ENCODE data around the gene HBA1.
"Not testable (repeated sequence)": the region's sequence is repeated elsewhere in the genome, so short reads cannot be mapped to it uniquely, and the experiment has no call there.

Gene HBA1

GRCh38 chr16:175011-175949 is 1.2 kb upstream of the HBA1 start:
- no peak for DNase-seq (ENCODE audit: low spot score)
- TF ChIP-seq, protein P1, sequence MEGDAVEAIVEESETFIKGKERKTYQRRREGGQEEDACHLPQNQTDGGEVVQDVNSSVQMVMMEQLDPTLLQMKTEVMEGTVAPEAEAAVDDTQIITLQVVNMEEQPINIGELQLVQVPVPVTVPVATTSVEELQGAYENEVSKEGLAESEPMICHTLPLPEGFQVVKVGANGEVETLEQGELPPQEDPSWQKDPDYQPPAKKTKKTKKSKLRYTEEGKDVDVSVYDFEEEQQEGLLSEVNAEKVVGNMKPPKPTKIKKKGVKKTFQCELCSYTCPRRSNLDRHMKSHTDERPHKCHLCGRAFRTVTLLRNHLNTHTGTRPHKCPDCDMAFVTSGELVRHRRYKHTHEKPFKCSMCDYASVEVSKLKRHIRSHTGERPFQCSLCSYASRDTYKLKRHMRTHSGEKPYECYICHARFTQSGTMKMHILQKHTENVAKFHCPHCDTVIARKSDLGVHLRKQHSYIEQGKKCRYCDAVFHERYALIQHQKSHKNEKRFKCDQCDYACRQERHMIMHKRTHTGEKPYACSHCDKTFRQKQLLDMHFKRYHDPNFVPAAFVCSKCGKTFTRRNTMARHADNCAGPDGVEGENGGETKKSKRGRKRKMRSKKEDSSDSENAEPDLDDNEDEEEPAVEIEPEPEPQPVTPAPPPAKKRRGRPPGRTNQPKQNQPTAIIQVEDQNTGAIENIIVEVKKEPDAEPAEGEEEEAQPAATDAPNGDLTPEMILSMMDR (IDR thresholded peaks at IDR 0.05), result no peak
- Histone ChIP-seq H3K27ac (no peak overlapping the region), H3K4me3 (no peak overlapping the region)

GRCh38 chr16:176006-176405 is 474 bp upstream of the HBA1 start:
- not testable (repeated sequence) for H3K27ac ChIP-seq; DNase-seq (ENCODE audit: low spot score); H3K4me3 ChIP-seq

DNA sequence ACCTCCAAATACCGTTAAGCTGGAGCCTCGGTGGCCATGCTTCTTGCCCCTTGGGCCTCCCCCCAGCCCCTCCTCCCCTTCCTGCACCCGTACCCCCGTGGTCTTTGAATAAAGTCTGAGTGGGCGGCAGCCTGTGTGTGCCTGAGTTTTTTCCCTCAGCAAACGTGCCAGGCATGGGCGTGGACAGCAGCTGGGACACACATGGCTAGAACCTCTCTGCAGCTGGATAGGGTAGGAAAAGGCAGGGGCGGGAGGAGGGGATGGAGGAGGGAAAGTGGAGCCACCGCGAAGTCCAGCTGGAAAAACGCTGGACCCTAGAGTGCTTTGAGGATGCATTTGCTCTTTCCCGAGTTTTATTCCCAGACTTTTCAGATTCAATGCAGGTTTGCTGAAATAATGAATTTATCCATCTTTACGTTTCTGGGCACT is 928 bp downstream of the HBA1 start:
- TF ChIP-seq, protein P1 (IDR thresholded peaks at IDR 0.05), result no peak
- no peak for DNase-seq (ENCODE audit: low spot score)

GRCh38 chr16:177981-178667 is 1.6 kb downstream of the HBA1 start:
- no peak for DNase-seq (ENCODE audit: low spot score)
- Histone ChIP-seq H3K4me3 (no peak overlapping the region), H3K27ac (no peak overlapping the region)
- TF ChIP-seq, protein P1 (IDR thresholded peaks at IDR 0.05), result no peak

More for the DNA sequence above, 928 bp downstream of the HBA1 start:
- H3K27ac ChIP-seq, result no peak overlapping the region
- H3K4me3 ChIP-seq, result no peak overlapping the region

- Histone ChIP-seq H3K27ac (no peak overlapping the region), H3K4me3 (no peak overlapping the region)
- TF ChIP-seq, protein P1 (IDR thresholded peaks at IDR 0.05), result no peak
- DNase-seq (ENCODE audit: low spot score), result no peak
Measured at GRCh38 chr16:178668-179015, 2.2 kb downstream of the HBA1 start.

- TF ChIP-seq, protein P1 (IDR thresholded peaks at IDR 0.05), result no peak
- Histone ChIP-seq H3K27ac (no peak overlapping the region), H3K4me3 (peak overlapping the region; percentile 63)
- DNase-seq (ENCODE audit: low spot score), result no peak
Measured at GRCh38 chr16:179211-180092, 3.0 kb downstream of the HBA1 start.

Measured in coronary artery (tissue), 2 donors.